Liver (tissue), 9 donors: Measurements from ENCODE around the gene MYCBPAP. TPM values are rescaled to one million over a fixed set of nuclear protein-coding genes. Genes with fewer than 3 reads are reported as not detected.

ENCODE experiments used
- DNase-seq: peaks from one replicate; pipeline ENCODE4 v3.0.0-alpha.2; 2017; ENCODE audit warnings: low spot score
- H3K27ac ChIP-seq, 2 donors: one replicate each; pipeline ENCODE4 v1.7.0; 2013; ENCODE audit warnings: inconsistent platforms in 2 of 2, low read length in 2 of 2, control low read depth in 1 of 2, low read depth in 1 of 2, mild to moderate bottlenecking in 1 of 2
- H3K27me3 ChIP-seq, 4 donors: one replicate each; pipeline versions ENCODE4 v1.6.1 to v1.7.0; 2013; ENCODE audit warnings: low read length in 3 of 4, inconsistent platforms in 1 of 4, mild to moderate bottlenecking in 1 of 4, moderate library complexity in 1 of 4; ENCODE audit not compliant: control insufficient read depth in 4 of 4, insufficient read depth in 4 of 4
- H3K36me3 ChIP-seq, 4 donors: one replicate each; pipeline versions ENCODE4 v1.6.1 to v1.7.0; 2013; ENCODE audit warnings: low read length in 3 of 4, mild to moderate bottlenecking in 3 of 4, low read depth in 1 of 4, moderate library complexity in 1 of 4; ENCODE audit not compliant: control insufficient read depth in 4 of 4, insufficient read depth in 3 of 4
- H3K4me1 ChIP-seq, 4 donors: one replicate each; pipeline versions ENCODE4 v1.6.1 to v1.7.0; 2013; ENCODE audit warnings: low read length in 3 of 4, mild to moderate bottlenecking in 3 of 4, moderate library complexity in 1 of 4; ENCODE audit not compliant: control insufficient read depth in 4 of 4, insufficient read depth in 4 of 4
- H3K4me3 ChIP-seq, 3 donors: one replicate each; pipeline versions ENCODE4 v1.6.1 to v1.7.0; 2013; ENCODE audit warnings: low read length in 3 of 3, control low read depth in 1 of 3, low read depth in 1 of 3, mild to moderate bottlenecking in 1 of 3
- H3K9ac ChIP-seq, 2 donors: one replicate each; pipeline ENCODE4 v1.7.0; 2013; ENCODE audit warnings: low read length in 2 of 2, mild to moderate bottlenecking in 2 of 2, moderate library complexity in 2 of 2, control low read depth in 1 of 2, low read depth in 1 of 2
- H3K9me3 ChIP-seq, 4 donors: one replicate each; pipeline versions ENCODE4 v1.6.1 to v1.7.0; 2013; ENCODE audit warnings: low read length in 3 of 4; ENCODE audit not compliant: control insufficient read depth in 4 of 4
- EGR1 ChIP-seq, 2 donors: IDR thresholded peaks; 2 replicates each; pipeline ENCODE4 v1.6.1; 2016 to 2018; ENCODE audit warnings: antibody characterized with exemption in 2 of 2, low read depth in 2 of 2
- FOXA1 ChIP-seq: IDR thresholded peaks from 2 replicates; pipeline ENCODE4 v1.6.1; 2016; ENCODE audit warnings: antibody characterized with exemption
- FOXA2 ChIP-seq: IDR thresholded peaks from 2 replicates; pipeline ENCODE4 v1.6.1; 2016; ENCODE audit warnings: antibody characterized with exemption
- GABPA ChIP-seq, 2 donors: IDR thresholded peaks in 1 of 2; conservative IDR thresholded peaks in 1 of 2; 2 replicates each; pipeline ENCODE4 v1.6.1; 2016; ENCODE audit warnings: antibody characterized with exemption in 2 of 2, mild to moderate bottlenecking in 1 of 2, moderate library complexity in 1 of 2
- HNF4A ChIP-seq, 2 donors: conservative IDR thresholded peaks; 2 replicates each; pipeline ENCODE4 v1.6.1; 2016; ENCODE audit warnings: antibody characterized with exemption in 2 of 2, mild to moderate bottlenecking in 2 of 2
- HNF4G ChIP-seq: IDR thresholded peaks from 2 replicates; pipeline ENCODE4 v1.6.1; 2016; ENCODE audit warnings: antibody characterized with exemption
- JUND ChIP-seq, 2 donors: IDR thresholded peaks; 2 replicates each; pipeline ENCODE4 v1.6.1; 2016; ENCODE audit warnings: antibody characterized with exemption in 2 of 2
- MAX ChIP-seq: IDR thresholded peaks from 2 replicates; pipeline ENCODE4 v1.6.1; 2016; ENCODE audit warnings: antibody characterized with exemption
- NR2F2 ChIP-seq: IDR thresholded peaks from 2 replicates; pipeline ENCODE4 v1.6.1; 2016; ENCODE audit warnings: antibody characterized with exemption
- RAD21 ChIP-seq, 2 donors: IDR thresholded peaks; 2 replicates each; pipeline ENCODE4 v1.6.1; 2016; ENCODE audit warnings: antibody characterized with exemption in 2 of 2, mild to moderate bottlenecking in 2 of 2
- RXRA ChIP-seq, 2 donors: IDR thresholded peaks; 2 replicates each; pipeline ENCODE4 v1.6.1; 2017 to 2018; ENCODE audit warnings: antibody characterized with exemption in 2 of 2, mild to moderate bottlenecking in 1 of 2
- TAF1 ChIP-seq: conservative IDR thresholded peaks from 2 replicates; pipeline ENCODE4 v1.6.1; 2016; ENCODE audit warnings: antibody characterized with exemption, mild to moderate bottlenecking
- YY1 ChIP-seq: IDR thresholded peaks from 2 replicates; pipeline ENCODE4 v1.6.1; 2016; ENCODE audit warnings: antibody characterized with exemption, mild to moderate bottlenecking
- ZBTB33 ChIP-seq: IDR thresholded peaks from 2 replicates; pipeline ENCODE4 v1.6.1; 2016; ENCODE audit warnings: antibody characterized with exemption
- WGBS: extraction: QIAGEN DNeasy Blood & Tissue Kit; methylation state at CpG from one replicate; pipeline ENCODE4 v1.1.7; 2013; 5-methylcytosine and 5-hydroxymethylcytosine counted together
- polyA plus RNA-seq, 2 donors: library from polyadenylated mRNA; stranded (reverse) in 1 of 2; unstranded in 1 of 2; fragments of 200-250 nt in 1 of 2; fragments of >200 nt in 1 of 2; fragmentation: Nextera tagmentation in 1 of 2; extraction: Ambion mirVana in 1 of 2; gene quantifications; one replicate each; pipeline versions ENCODE4 v1.2.1 to v1.2.3, GENCODE V29; 2013 to 2015
- total RNA-seq, 2 donors: library from RNA; depleted of rRNA; stranded (reverse); fragments of >200 nt; gene quantifications; one replicate each; pipeline ENCODE4 v1.2.3, GENCODE V29; 2014
- TF ChIP-seq, protein P1 (sequence below): IDR thresholded peaks from 2 replicates; pipeline ENCODE4 v1.6.1; 2016; ENCODE audit warnings: antibody characterized with exemption, mild to moderate bottlenecking
- TF ChIP-seq, protein P2 (sequence below): fragments of 150-350 bp; IDR thresholded peaks from 2 replicates; pipeline ENCODE4 v1.5.1; 2017; ENCODE audit warnings: improper control_type of control experiment, low read depth, low read length; ENCODE audit not compliant: missing input control
- TF ChIP-seq, protein P3 (sequence below): IDR thresholded peaks from 2 replicates; pipeline ENCODE4 v1.6.1; 2016; ENCODE audit warnings: antibody characterized with exemption
- donor health status: healthy.
- donor health status: healthy.
- donor health status: healthy.
- donor health status: healthy.
- donor health status: healthy.

Gene MYCBPAP
- total and polyA plus RNA-seq, 4 donors: 0.23 to 0.25 TPM; not detected in 2

DNA sequence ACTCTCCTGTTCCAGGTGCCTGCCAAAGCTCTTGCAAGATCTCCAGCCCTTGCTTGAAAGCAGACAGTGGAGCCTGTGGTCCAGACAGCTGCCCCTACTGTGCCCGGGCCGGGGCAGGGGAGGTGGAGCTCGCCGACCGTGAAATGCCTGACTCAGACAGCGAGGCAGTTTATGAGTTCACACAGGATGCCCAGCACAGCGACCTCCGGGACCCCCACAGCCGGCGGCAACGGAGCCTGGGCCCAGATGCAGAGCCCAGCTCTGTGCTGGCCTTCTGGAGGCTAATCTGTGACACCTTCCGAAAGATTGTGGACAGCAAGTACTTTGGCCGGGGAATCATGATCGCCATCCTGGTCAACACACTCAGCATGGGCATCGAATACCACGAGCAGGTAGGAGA is 69.9 kb downstream of the MYCBPAP start:
- no peaks in the 10 kb centered on the region for H3K27me3 ChIP-seq
- DNase-seq: no peak
- 91% methylated on average over 16 of the region's 16 CpGs for WGBS
- no peak overlapping the region for H3K4me3 ChIP-seq
- no peak overlapping the region for H3K27ac ChIP-seq
- H3K4me1 ChIP-seq: no peaks in the 10 kb centered on the region
- H3K36me3 ChIP-seq: no peaks in the 10 kb centered on the region
- TF ChIP-seq RXRA (IDR thresholded peaks at IDR 0.05) (no peak), FOXA1 (no peak), MAX (no peak), NR2F2 (no peak), HNF4G (no peak), TAF1 (no peak), GABPA (IDR thresholded peaks at IDR 0.05 in 1 of 2, conservative IDR thresholded peaks at IDR 0.05 in 1 of 2) (no peak), YY1 (no peak), ZBTB33 (no peak), HNF4A (conservative IDR thresholded peaks at IDR 0.05) (no peak), RAD21 (IDR thresholded peaks at IDR 0.05) (no peak), EGR1 (IDR thresholded peaks at IDR 0.05; ENCODE audit: low read depth in 2 of 2) (no peak), JUND (IDR thresholded peaks at IDR 0.05) (no peak)
- TF ChIP-seq, protein P1, sequence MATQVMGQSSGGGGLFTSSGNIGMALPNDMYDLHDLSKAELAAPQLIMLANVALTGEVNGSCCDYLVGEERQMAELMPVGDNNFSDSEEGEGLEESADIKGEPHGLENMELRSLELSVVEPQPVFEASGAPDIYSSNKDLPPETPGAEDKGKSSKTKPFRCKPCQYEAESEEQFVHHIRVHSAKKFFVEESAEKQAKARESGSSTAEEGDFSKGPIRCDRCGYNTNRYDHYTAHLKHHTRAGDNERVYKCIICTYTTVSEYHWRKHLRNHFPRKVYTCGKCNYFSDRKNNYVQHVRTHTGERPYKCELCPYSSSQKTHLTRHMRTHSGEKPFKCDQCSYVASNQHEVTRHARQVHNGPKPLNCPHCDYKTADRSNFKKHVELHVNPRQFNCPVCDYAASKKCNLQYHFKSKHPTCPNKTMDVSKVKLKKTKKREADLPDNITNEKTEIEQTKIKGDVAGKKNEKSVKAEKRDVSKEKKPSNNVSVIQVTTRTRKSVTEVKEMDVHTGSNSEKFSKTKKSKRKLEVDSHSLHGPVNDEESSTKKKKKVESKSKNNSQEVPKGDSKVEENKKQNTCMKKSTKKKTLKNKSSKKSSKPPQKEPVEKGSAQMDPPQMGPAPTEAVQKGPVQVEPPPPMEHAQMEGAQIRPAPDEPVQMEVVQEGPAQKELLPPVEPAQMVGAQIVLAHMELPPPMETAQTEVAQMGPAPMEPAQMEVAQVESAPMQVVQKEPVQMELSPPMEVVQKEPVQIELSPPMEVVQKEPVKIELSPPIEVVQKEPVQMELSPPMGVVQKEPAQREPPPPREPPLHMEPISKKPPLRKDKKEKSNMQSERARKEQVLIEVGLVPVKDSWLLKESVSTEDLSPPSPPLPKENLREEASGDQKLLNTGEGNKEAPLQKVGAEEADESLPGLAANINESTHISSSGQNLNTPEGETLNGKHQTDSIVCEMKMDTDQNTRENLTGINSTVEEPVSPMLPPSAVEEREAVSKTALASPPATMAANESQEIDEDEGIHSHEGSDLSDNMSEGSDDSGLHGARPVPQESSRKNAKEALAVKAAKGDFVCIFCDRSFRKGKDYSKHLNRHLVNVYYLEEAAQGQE: no peak
- TF ChIP-seq, protein P2, sequence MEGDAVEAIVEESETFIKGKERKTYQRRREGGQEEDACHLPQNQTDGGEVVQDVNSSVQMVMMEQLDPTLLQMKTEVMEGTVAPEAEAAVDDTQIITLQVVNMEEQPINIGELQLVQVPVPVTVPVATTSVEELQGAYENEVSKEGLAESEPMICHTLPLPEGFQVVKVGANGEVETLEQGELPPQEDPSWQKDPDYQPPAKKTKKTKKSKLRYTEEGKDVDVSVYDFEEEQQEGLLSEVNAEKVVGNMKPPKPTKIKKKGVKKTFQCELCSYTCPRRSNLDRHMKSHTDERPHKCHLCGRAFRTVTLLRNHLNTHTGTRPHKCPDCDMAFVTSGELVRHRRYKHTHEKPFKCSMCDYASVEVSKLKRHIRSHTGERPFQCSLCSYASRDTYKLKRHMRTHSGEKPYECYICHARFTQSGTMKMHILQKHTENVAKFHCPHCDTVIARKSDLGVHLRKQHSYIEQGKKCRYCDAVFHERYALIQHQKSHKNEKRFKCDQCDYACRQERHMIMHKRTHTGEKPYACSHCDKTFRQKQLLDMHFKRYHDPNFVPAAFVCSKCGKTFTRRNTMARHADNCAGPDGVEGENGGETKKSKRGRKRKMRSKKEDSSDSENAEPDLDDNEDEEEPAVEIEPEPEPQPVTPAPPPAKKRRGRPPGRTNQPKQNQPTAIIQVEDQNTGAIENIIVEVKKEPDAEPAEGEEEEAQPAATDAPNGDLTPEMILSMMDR: no peak
- TF ChIP-seq, protein P3, sequence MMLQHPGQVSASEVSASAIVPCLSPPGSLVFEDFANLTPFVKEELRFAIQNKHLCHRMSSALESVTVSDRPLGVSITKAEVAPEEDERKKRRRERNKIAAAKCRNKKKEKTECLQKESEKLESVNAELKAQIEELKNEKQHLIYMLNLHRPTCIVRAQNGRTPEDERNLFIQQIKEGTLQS: no peak
- H3K9me3 ChIP-seq: no peaks in the 10 kb centered on the region
- H3K9ac ChIP-seq: no peak overlapping the region

- WGBS: 92% methylated on average over 7 of the region's 7 CpGs
- no peaks in the 10 kb centered on the region for H3K9me3 ChIP-seq
- TF ChIP-seq HNF4G: no peak
- TF ChIP-seq RXRA (IDR thresholded peaks at IDR 0.05): no peak
- no peak for TF ChIP-seq YY1
- TF ChIP-seq MAX: no peak
- TF ChIP-seq FOXA2: no peak
- TF ChIP-seq, protein P3: no peak
- no peak for TF ChIP-seq JUND (IDR thresholded peaks at IDR 0.05)
- TF ChIP-seq RAD21 (IDR thresholded peaks at IDR 0.05): no peak
- TF ChIP-seq, protein P2: no peak
- TF ChIP-seq HNF4A (conservative IDR thresholded peaks at IDR 0.05): no peak
- no peak for TF ChIP-seq GABPA (IDR thresholded peaks at IDR 0.05 in 1 of 2, conservative IDR thresholded peaks at IDR 0.05 in 1 of 2)
These were observed 71.2 kb downstream of the MYCBPAP start for GRCh38 chr17:50579399-50579798.

More at GRCh38 chr17:50579399-50579798, 71.2 kb downstream of the MYCBPAP start:
- H3K4me1 ChIP-seq: no peaks in the 10 kb centered on the region
- no peak overlapping the region for H3K4me3 ChIP-seq
- DNase-seq: no peak
- no peaks in the 10 kb centered on the region for H3K36me3 ChIP-seq
- no peaks in the 10 kb centered on the region for H3K27me3 ChIP-seq
- H3K9ac ChIP-seq: no peak overlapping the region
- no peak overlapping the region for H3K27ac ChIP-seq
